DMS114 treated with DMSO at 0.1 percent for 48 hours (cell line): ENCODE results near the gene PRICKLE1.

ENCODE experiments used
- DNase-seq: peaks from one replicate; lab custom pipeline; 2025; ENCODE audit not compliant: unreplicated experiment; lab: John Stamatoyannopoulos, UW

The PRICKLE1 gene

DNA sequence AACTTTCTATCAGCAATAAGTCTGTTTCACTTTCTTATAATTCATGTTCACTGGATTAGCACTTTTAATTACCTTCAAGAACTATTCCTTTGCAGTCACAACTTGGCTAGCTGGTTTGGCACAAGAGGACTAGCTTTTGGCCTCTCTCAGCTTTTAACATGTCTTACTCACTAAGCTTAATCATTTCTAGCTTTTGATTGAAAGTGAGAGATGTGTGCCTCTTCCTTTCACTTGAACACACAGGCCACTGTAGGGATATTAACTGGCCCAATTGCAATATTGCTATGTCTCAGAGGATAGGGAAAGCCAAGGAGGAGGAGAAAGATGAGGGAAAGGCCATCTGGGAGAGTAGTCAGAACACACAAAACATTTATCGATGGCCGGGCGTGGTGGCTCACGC is 92.7 kb downstream of the PRICKLE1 start:
- no peak for DNase-seq

- DNase-seq, result no peak
Observed at GRCh38 chr12:42495244-42495643, 94.3 kb downstream of the PRICKLE1 start.

- no peak for DNase-seq
Observed at GRCh38 chr12:42492267-42492666, 97.3 kb downstream of the PRICKLE1 start.

DNA sequence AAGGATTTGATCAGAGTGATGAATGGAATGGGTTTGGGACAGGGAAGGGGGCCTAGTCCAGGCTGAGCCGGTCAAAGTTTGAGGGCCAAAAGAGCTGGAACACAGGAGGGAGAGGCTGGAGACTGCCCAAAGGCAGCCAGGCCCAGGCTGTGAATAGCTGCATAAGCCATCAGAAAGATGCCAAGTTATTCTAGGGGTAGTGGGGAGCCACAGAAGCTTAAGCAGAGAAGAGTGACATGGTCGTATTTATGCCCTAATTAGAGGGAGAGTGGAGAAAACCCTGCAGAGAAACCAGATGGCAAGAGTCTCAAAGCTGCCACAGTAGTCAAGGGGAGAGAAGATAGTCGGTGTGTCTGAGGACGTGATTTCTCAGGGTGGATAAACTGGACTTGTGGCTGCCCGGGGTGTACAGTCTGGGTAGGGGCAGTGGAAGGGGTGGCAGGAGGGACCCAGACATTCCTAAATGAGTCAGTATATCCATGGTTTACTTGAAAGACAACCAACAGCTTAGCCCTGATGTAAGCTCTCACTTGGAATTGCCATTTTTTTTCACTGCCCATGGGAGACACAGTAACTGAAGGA is 99.2 kb downstream of the PRICKLE1 start:
- DNase-seq, result no peak

- no peak for DNase-seq
Observed at GRCh38 chr12:42486407-42486806, 103.1 kb downstream of the PRICKLE1 start.

- DNase-seq, result no peak
Observed at GRCh38 chr12:42485823-42486222, 103.7 kb downstream of the PRICKLE1 start.

GRCh38 chr12:42484996-42485395 is 104.5 kb downstream of the PRICKLE1 start:
- no peak for DNase-seq

GRCh38 chr12:42483521-42483790 is 106.1 kb downstream of the PRICKLE1 start:
- DNase-seq, result peak; percentile 11

- DNase-seq, result peak; percentile 39
Observed at GRCh38 chr12:42482748-42483520, 106.6 kb downstream of the PRICKLE1 start.

- peak; percentile 39 for DNase-seq
Observed at GRCh38 chr12:42482041-42482747, 107.4 kb downstream of the PRICKLE1 start.

GRCh38 chr12:42481368-42481767 is 108.2 kb downstream of the PRICKLE1 start:
- DNase-seq, result no peak

DNA sequence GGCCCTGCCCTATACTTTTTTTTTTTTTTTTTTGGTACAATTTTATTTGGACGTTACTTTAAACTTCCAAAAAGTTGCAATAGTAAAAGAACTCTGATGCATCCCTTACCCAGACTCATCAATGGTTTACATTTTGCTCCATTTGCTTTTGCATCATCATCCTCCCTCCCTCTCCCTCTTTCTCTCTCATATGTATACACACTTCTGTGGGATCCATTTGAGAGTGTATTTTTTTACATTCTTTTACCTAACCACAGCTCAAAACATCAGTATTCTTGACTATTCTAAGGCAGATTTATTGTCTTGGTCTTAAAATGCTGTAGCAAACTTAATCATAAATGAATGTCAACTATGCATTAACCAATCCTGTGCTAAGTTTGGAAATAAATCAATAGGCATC is 111.6 kb downstream of the PRICKLE1 start:
- DNase-seq, result no peak

GRCh38 chr12:42475106-42475505 is 114.4 kb downstream of the PRICKLE1 start:
- no peak for DNase-seq

DNA sequence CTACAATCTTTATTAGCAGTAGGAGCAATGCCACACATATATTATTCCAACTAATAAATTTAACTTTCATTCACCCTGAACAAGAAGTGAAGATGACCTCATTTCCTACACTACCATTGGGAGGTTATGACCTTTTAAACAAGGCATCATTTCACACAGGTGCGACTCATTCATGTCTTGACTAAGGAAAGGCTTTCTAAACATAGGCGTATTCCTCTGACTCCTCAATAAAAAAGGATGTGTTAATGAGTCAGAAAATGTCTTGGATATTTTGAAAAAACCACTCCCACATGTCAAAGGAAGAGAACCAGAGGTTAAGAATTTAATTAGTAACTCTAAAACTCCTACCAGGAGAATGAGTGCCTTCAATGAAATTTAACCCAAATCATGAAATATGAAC is 115.2 kb downstream of the PRICKLE1 start:
- DNase-seq, result no peak

DNA sequence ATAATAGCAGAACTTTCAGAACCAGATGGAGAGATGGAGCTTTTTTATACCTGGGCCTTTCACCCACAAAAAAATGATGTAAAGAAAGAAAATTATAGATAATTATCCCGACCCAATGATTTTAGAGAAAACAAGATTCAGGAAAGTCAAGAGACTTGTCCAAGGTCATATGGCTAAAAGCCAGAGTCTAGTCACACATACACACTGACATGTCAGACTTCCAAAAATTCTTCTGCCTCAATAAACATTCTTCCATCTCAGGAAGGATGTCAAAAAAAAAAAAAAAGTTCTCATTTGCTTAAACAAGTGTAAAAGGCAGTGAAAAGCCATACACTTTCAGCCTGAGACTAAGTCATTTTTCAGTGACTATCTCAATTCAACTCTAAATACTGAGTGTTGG is 116.0 kb downstream of the PRICKLE1 start:
- no peak for DNase-seq

DNA sequence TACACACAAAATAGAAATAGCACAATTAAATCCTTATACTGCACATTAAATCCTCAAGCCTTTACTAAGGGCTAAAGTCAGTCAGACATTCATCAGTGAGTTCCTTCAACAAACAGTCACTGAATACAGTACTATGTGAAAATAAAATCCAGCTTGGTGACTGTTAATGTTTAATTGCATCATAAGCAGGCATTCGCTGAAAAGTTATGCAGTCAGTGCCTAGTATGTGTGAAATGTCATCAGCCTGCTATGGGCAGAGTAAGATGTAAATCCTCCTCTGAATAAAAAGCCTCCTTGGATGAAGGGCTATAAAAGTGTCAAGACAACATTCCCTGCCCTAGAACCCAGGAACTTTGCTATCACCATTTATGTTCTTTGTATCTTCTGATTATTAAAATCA is 116.4 kb downstream of the PRICKLE1 start:
- no peak for DNase-seq

- DNase-seq, result no peak
Observed at GRCh38 chr12:42472376-42472775, 117.2 kb downstream of the PRICKLE1 start.

GRCh38 chr12:42469355-42470175 is 120.0 kb downstream of the PRICKLE1 start:
- DNase-seq, result no peak

GRCh38 chr12:42468921-42469320 is 120.6 kb downstream of the PRICKLE1 start:
- DNase-seq, result no peak

- DNase-seq, result no peak
Observed at GRCh38 chr12:42468341-42468821, 121.2 kb downstream of the PRICKLE1 start.

DNA sequence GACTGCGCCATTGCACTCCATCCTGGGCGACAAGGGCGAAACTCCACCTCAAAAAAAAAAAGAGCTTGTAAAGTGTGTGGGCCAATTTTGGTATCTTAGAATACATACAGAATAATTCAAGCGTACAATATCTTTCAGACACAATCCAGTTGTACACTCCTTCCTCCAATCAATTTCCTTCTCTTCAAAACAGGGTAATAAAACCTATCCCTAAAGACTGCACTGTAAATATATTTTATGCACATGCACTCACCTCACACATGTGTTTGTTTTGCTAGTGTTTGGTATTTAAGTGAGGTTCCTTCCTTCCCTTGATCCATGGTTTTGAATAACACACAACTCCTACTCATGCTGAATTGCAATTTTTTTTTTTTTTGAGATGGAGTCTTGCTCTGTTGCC is 125.9 kb downstream of the PRICKLE1 start:
- no peak for DNase-seq
